Vagina (tissue), 2 donors: ENCODE measurements around the gene PIGV.

Experiments
- POLR2A ChIP-seq, 2 donors: fragments of 450-650 bp; IDR thresholded peaks; one replicate each; pipeline ENCODE4 v1.6.1; 2017; ENCODE audit warnings: antibody characterized with exemption in 2 of 2, mild to moderate bottlenecking in 2 of 2, moderate library complexity in 2 of 2
- POLR2AphosphoS5 ChIP-seq, 2 donors: sonication (generic); formaldehyde crosslinking; IDR thresholded peaks; one replicate each; pipeline ENCODE4 v1.9.0; 2017; ENCODE audit warnings: antibody characterized with exemption in 2 of 2, mild to moderate bottlenecking in 2 of 2, low read depth in 1 of 2; ENCODE audit not compliant: insufficient read depth in 1 of 2
- TF ChIP-seq, protein P1 (sequence below), 3 experiments: fragments of 450-650 bp in 2 of 3; fragments of 200-600 bp in 1 of 3; sonication (generic) in 1 of 3; IDR thresholded peaks; one replicate each; pipeline ENCODE4 v1.5.1; 2017 to 2019; ENCODE audit warnings: antibody characterized with exemption in 3 of 3, mild to moderate bottlenecking in 2 of 3, moderate library complexity in 2 of 3

DNA sequence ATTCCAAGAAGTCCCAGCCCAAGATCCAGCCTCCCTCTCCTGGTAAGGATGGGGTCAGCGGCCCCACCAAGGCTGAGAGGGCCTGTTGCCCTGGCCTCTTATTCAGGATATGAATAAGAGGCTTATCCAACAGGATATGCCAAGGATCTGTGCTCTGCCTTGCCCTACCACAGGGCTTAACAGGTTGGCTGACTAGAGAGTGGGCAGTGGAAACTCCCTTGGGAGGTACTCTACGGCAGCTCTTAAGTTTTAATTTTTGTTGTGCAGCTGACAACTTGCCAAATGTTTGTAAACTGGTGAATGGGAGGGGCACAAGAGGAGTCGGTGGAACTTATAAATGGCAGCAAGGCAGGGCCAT is 16.5 kb upstream of the PIGV start:
- TF ChIP-seq, protein P1, sequence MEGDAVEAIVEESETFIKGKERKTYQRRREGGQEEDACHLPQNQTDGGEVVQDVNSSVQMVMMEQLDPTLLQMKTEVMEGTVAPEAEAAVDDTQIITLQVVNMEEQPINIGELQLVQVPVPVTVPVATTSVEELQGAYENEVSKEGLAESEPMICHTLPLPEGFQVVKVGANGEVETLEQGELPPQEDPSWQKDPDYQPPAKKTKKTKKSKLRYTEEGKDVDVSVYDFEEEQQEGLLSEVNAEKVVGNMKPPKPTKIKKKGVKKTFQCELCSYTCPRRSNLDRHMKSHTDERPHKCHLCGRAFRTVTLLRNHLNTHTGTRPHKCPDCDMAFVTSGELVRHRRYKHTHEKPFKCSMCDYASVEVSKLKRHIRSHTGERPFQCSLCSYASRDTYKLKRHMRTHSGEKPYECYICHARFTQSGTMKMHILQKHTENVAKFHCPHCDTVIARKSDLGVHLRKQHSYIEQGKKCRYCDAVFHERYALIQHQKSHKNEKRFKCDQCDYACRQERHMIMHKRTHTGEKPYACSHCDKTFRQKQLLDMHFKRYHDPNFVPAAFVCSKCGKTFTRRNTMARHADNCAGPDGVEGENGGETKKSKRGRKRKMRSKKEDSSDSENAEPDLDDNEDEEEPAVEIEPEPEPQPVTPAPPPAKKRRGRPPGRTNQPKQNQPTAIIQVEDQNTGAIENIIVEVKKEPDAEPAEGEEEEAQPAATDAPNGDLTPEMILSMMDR (IDR thresholded peaks at IDR 0.05): no peak
- TF ChIP-seq POLR2AphosphoS5 (IDR thresholded peaks at IDR 0.05; ENCODE audit: insufficient read depth in 1 of 2, low read depth in 1 of 2) (no peak), POLR2A (IDR thresholded peaks at IDR 0.05) (no peak)
